HG03439 (cell line): Measurements from ENCODE around the gene GPR15LG.
"Not testable (repeated sequence)": the region's sequence is repeated elsewhere in the genome, so short reads cannot be mapped to it uniquely, and the experiment has no call there.

ENCODE experiments used
- ATAC-seq: cut with Tn5 transposase; IDR thresholded peaks from one replicate; pipeline ENCODE4 v1.9.1; 2021; ENCODE audit warnings: mild to moderate bottlenecking, moderate library complexity; ENCODE audit not compliant: unreplicated experiment

Gene GPR15LG

DNA sequence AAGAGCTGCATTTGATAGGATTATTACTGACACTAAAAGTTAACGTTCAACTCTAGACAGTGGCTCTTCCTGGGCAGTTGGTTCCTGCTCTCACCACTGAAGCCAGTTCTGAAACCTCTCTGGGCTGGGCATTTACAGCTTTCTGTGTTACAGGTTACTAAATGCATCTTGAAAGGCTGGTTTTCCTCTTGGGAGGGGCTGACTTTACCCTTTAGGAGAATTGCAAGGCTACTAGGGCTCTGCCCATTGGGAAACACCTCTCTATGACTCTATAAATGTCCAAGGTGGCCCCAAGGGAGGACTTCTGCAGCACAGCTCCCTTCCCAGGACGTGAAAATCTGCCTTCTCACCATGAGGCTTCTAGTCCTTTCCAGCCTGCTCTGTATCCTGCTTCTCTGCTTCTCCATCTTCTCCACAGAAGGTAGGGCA is at the start of gene GPR15LG:
Gene GPR15LG, plus strand, starts transcription at position 301 of the 429 bp plus-strand sequence. Its CDS starts 51 bp downstream, at position 352.
- peak; percentile 32 for ATAC-seq

- not testable (repeated sequence) for ATAC-seq
Observed at GRCh38 chr10:84125910-84126784, 47.5 kb upstream of the GPR15LG start.

DNA sequence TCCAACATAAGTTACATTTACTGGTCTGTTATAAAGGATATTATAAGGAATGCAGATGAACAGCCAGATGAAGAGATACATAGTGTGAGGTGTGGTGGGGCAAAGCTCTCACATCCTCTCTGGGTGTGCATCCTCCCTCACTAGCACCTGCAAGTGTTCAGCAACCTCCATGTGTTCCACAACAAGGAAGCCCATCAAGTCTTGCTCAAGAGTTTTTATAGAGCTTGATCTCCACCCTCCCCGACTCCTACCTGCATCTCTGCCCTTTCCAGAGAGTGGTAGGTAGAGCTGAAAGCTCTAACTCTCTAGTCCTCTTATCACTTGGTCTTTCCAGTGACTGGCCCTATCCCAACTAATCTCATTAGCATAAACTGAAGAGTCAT is 46.8 kb upstream of the GPR15LG start:
- no peak for ATAC-seq

DNA sequence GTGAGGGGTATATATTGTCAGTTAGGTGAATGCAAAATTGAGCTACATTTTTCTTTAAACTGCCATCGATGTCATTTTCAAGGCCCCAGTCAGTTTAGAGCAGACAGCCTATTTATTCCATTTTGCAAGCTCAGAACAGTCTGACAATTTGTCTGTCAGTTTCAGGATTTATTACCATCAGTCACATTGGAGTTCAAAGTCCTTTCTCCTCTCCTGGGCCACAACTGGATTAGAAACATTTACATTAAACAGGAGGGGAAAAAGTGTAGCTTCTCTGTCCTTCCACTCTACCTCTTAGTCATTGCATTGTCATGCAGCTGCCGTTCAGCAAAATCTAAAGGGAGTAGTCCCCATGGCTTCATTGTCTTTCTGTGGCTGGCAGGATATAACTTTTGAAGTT is 37.8 kb upstream of the GPR15LG start:
- ATAC-seq: no peak

- no peak for ATAC-seq
Observed at GRCh38 chr10:84137811-84138210, 35.8 kb upstream of the GPR15LG start.

DNA sequence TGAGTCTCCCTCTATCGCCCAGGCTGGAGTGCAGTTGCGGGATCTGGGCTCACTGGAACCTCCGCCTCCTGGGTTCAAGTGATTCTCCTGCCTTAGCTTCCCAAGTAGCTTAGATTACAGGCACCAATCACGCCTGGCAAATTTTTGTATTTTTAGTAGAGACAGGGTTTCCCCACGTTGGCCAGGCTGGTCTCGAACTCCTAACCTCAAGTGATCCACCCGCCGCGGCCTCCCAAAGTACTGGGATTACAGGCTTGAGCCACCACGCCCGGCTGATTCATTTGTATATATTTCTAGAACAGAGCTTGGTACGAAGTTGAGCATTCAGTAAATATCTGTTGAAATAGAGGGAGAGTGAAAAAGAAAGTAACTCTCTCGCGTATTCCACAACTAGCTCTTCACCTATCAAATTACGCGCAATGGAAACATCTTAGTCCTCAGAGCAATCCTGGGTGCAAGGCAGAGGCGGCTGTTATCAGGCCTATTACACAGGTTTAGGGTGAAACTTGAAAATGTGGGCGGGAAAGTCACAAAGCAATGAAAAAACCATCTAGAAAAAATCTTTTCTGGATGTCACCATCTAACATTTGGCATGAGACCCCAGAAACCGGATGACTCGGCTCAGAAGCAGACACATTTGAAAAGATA is 35.0 kb upstream of the GPR15LG start:
- peak; percentile 2 for ATAC-seq

- ATAC-seq: peak; percentile 98
Observed at GRCh38 chr10:84139126-84140035, 34.2 kb upstream of the GPR15LG start, which contains the start of gene GHITM. GHITM (plus strand) TSS chr10:84139509; CDS start chr10:84141501, 1,992 bp downstream.

GRCh38 chr10:84140036-84140379 is 33.6 kb upstream of the GPR15LG start:
- peak; percentile 5 for ATAC-seq

DNA sequence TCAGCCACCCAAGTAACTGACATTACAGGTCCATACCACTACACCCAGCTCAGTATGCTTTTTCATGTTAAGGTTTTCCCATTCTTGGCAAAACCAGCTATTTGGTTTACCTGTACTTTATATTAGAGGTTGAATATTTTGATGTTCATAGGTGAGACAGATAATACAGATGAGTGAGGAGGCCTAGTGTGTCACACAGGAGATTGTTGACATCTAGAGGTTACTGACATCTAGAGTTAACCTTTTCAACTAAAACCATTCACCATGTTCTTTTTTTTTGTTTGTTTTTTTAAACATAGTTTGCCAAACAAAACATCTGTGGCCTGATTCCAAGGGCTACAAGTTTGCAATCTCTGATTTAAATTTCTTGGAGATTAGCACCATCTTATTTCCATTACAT is 26.3 kb upstream of the GPR15LG start:
- ATAC-seq: no peak

DNA sequence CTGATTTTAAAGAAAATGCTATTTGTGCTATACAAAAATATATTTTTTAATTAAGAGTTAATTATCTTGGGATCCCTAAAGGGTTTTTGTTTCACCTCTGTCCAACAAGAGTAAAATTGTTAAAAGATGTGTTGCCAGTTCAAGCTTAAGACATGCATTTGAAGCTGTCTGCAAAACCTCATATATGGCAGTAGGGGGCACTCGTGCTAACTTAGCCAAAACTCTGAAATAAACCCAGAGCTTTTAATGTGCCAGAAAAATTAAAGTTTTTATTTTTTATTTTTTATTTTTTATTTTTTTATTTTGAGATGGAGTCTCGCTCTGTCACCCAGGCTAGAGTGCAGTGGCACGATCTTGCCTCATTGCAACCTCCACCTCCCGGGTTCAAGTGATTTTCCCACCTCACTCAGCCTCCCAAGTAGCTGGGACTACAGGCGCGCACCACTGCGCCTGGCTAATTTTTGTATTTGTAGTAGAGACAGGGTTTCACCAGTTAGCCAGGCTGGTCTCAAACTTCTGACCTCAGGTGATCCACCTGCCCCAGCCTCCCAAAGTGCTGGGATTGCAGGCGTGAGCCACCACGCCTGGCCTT is 25.5 kb upstream of the GPR15LG start:
- peak; percentile 49 for ATAC-seq

DNA sequence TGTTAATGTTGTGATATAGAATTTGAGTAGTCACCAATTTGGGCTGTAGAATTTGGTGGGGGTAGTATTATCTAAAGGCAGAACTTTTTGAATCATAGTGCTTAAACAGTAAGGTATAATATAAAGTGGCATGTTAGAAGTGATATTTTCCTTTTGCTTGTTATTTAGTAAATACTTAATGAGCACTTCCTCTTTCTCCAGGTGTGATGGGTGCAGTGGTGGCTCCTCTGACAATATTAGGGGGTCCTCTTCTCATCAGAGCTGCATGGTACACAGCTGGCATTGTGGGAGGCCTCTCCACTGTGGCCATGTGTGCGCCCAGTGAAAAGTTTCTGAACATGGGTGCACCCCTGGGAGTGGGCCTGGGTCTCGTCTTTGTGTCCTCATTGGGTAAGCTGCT is 23.7 kb upstream of the GPR15LG start:
- ATAC-seq: no peak

DNA sequence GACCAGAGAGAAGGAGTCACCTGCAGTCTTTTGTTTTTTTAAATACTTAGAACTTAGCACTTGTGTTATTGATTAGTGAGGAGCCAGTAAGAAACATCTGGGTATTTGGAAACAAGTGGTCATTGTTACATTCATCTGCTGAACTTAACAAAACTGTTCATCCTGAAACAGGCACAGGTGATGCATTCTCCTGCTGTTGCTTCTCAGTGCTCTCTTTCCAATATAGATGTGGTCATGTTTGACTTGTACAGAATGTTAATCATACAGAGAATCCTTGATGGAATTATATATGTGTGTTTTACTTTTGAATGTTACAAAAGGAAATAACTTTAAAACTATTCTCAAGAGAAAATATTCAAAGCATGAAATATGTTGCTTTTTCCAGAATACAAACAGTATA is 20.8 kb upstream of the GPR15LG start:
- no peak for ATAC-seq

GRCh38 chr10:84155521-84155920 is 18.1 kb upstream of the GPR15LG start:
- ATAC-seq: no peak

- no peak for ATAC-seq
Observed at GRCh38 chr10:84156009-84156408, 17.6 kb upstream of the GPR15LG start.

DNA sequence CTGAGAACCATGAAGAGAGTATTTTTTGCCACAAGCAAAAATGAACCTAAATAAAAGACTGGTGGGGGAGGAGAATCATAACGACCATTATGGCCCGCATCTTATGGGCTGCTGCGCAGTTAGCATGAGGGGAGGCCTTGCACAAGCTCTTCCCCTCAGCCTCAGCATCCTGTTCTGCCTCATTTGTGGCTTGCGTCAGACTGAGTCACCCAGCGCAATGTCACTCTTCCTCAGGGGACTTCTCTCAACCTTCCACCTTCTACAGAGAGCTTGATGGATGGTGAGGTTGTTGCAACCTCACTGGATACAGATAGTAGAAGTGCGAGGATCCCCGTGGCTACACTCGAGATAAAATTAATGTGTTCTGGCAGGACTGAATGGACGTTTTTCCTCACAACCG is 16.8 kb upstream of the GPR15LG start:
- no peak for ATAC-seq

DNA sequence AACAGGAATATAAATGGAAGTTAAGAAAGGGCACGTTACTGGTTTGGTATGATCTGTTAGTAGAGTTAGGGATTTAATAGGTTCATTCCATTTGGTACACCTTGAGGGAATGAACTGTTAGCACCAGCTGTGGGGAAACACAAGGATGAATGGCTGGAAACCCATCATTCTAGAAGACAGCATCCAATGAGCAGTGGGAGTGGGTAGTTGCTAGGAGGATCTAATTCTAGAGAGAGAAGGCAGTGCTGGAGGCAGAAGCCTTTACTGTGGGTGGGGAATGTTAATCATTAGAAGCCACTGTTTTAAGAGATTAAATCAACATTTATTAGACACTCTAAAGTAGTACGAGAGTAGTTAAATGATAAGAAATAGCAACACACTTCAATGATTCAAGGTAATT is 15.5 kb upstream of the GPR15LG start:
- ATAC-seq: no peak

- ATAC-seq: no peak
Observed at GRCh38 chr10:84158550-84158949, 15.1 kb upstream of the GPR15LG start.

DNA sequence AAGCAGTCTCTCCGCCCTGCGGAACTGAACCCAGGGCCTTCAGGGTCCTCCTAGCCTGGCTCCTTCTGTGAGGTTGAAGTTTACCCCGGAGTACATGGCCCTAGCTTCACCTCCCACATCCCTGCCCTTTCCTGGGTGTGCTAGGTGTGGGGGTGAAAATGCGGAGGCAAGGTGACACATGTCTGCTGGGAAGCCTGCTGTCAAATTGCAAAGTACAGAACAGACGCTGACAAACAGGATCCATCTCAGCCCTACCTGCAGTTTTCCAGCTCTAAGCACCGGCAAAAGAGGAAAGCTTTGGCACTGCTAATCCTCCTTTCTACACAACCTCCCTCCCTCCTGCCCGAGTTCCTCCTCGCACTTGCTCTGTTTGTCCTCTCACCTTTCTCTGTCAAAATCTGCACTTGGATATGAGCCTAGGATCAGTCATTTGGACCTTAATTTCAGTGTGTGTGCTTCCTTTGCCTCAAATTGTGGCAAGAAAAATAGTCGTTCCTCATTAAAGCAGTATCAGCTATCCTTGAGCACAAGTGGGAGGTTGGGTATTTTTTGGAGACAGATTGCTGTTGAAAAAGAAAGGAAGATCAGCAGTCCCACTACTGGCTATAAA is 14.4 kb upstream of the GPR15LG start:
- no peak for ATAC-seq

GRCh38 chr10:84160663-84161362 is 12.8 kb upstream of the GPR15LG start:
- no peak for ATAC-seq

GRCh38 chr10:84163996-84164395 is 9.6 kb upstream of the GPR15LG start:
- ATAC-seq: no peak
